GM12874 (cell line): ENCODE data around the gene KRTAP1-4.
"Not testable (repeated sequence)": the region's sequence is repeated elsewhere in the genome, so short reads cannot be mapped to it uniquely, and the experiment has no call there.

Experiments
- CTCF ChIP-seq: IDR thresholded peaks from 2 replicates; pipeline ENCODE4 v1.5.1; 2011; ENCODE audit warnings: low read depth, mild to moderate bottlenecking, control low read depth, low read length, moderate library complexity; ENCODE audit not compliant: insufficient read depth

KRTAP1-4 gene

GRCh38 chr17:41037853-41038350 lies 7.9 kb upstream of the KRTAP1-4 start:
- TF ChIP-seq CTCF = no peak

- TF ChIP-seq CTCF = not testable (repeated sequence)
Observed at GRCh38 chr17:41034346-41034935, 4.4 kb upstream of the KRTAP1-4 start, which contains the start of gene KRTAP1-3. Gene KRTAP1-3, minus strand, starts transcription at chr17:41034874. Its CDS starts 53 bp downstream, at chr17:41034821.

- no peak for TF ChIP-seq CTCF
Observed at GRCh38 chr17:41026715-41027471, 3.1 kb downstream of the KRTAP1-4 start, which contains the start of gene KRTAP1-5. Gene KRTAP1-5, minus strand, starts transcription at chr17:41027208. Its CDS starts 53 bp downstream, at chr17:41027155.

- no peak for TF ChIP-seq CTCF
Observed at GRCh38 chr17:41024697-41025096, 5.3 kb downstream of the KRTAP1-4 start.

- TF ChIP-seq CTCF = no peak
Observed at GRCh38 chr17:41020336-41020735, 9.7 kb downstream of the KRTAP1-4 start.

GRCh38 chr17:41019415-41019814 lies 10.6 kb downstream of the KRTAP1-4 start:
- TF ChIP-seq CTCF = no peak

GRCh38 chr17:41018541-41018940 lies 11.5 kb downstream of the KRTAP1-4 start:
- no peak for TF ChIP-seq CTCF
